Vagina (tissue), 2 donors: ENCODE data around the gene C22orf23.

Experiments used
- CTCF ChIP-seq, 3 experiments: fragments of 450-650 bp in 2 of 3; fragments of 200-600 bp in 1 of 3; sonication (generic) in 1 of 3; IDR thresholded peaks; one replicate each; pipeline ENCODE4 v1.5.1; 2017 to 2019; ENCODE audit warnings: antibody characterized with exemption in 3 of 3, mild to moderate bottlenecking in 2 of 3, moderate library complexity in 2 of 3
- POLR2A ChIP-seq, 2 donors: fragments of 450-650 bp; IDR thresholded peaks; one replicate each; pipeline ENCODE4 v1.6.1; 2017; ENCODE audit warnings: antibody characterized with exemption in 2 of 2, mild to moderate bottlenecking in 2 of 2, moderate library complexity in 2 of 2
- POLR2AphosphoS5 ChIP-seq, 2 donors: sonication (generic); formaldehyde crosslinking; IDR thresholded peaks; one replicate each; pipeline ENCODE4 v1.9.0; 2017; ENCODE audit warnings: antibody characterized with exemption in 2 of 2, mild to moderate bottlenecking in 2 of 2, low read depth in 1 of 2; ENCODE audit not compliant: insufficient read depth in 1 of 2

- TF ChIP-seq POLR2A (IDR thresholded peaks at IDR 0.05) (no peak), POLR2AphosphoS5 (IDR thresholded peaks at IDR 0.05; ENCODE audit: insufficient read depth in 1 of 2, low read depth in 1 of 2) (no peak), CTCF (IDR thresholded peaks at IDR 0.05) (no peak)
Observed at GRCh38 chr22:37926771-37927636, 26.4 kb downstream of the C22orf23 start.
